Dermis microvascular lymphatic vessel endothelial cell (primary cell): Measurements from ENCODE around the gene VPS4B. TPM values are rescaled to one million over a fixed set of nuclear protein-coding genes. Genes with fewer than 3 reads are reported as not detected.

Experiments
- DNase-seq, 2 donors: peaks; one replicate each; pipeline versions ENCODE4 v3.0.0 to v3.0.0-alpha.2; 2010; ENCODE audit warnings: low read depth in 2 of 2
- total RNA-seq: library from RNA; depleted of rRNA; stranded (reverse); fragments of >200 nt; gene quantifications from 2 replicates; pipeline ENCODE4 v1.2.1, GENCODE V29; 2014

Gene VPS4B
- total RNA-seq, 1 donor from 2014 or later: 42.6 TPM

DNA sequence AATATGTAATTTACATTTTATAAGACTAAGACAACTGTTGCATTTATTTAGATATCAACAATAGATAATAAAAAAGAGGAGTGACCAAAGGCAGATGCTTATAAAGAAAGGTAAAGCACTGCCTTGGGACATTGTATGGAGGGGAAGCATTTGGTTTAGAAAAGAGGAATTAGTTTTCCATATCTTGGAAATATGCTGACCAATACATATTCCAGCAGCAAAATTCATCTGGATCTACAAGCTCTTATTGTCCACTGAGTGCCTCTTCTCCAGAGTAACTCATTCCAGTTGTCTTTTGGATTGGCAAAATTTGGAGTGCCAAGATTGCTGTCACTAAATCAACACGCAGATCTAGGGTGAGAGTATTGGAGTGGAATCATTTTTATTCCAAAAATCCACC, 8.9 kb upstream of the VPS4B start:
- DNase-seq: no peak

DNA sequence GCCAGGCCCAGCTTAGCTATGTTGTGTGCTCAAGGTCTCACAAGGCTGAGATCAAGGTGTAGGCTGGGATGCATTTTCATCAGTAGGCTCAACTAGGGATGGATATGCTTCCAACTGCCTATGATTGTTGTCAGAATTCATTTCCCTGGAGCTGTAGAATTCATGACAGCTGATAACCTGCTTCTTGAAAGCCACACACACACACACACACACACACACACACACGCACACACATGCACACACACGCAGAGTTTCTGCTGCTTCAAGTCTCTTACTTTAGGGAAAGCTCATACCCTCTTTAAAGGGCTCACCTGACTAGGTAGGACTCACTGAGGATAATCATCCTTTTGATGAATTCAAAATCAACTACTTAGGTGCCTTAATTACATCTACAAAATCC, 8.2 kb upstream of the VPS4B start:
- DNase-seq: no peak

DNA sequence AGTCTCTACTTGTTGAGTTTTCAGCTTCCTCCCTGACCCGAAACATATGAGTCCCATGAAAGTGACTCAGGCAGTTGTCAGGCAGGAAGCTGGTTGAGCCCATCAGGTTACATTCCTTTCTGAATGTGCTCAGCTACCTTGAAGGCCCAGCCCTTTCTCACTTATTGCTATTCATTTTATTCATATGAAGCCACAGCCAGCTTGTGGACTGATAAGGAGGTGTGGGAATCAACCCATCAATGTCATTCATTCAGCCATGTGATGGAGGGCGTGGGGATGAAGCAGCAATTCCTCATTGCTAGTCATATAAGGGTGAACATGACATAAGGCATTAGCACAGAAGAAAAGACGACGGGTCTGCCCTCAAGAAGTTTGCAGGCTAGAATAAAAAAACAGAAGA, 5.3 kb upstream of the VPS4B start:
- no peak for DNase-seq

GRCh38 chr18:63422864-63423304, 608 bp upstream of the VPS4B start:
- DNase-seq: no peak

GRCh38 chr18:63421514-63421913, 762 bp downstream of the VPS4B start:
- no peak for DNase-seq

DNA sequence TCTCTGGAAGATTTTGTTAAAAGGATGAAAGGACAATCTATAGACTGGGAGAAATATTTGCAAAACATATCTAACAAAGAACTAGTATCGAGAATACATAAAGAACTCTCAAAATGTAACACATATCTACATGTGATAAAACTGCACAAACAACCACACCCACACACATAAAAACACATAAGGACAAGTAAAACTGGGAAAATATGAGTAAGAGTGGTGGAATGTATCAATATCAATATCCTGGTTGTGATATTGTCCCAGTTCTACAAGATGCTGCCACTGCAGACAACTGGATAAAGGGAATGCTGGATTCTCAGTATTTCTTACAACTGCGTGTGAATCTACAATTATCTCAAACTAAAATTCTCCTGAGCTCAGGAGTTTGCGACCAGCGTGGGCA, 9.3 kb downstream of the VPS4B start:
- DNase-seq: no peak

GRCh38 chr18:63410792-63411191, 11.5 kb downstream of the VPS4B start:
- peak; percentile 15 to 76 for DNase-seq

GRCh38 chr18:63409301-63409700, 13.0 kb downstream of the VPS4B start:
- DNase-seq: no peak

DNA sequence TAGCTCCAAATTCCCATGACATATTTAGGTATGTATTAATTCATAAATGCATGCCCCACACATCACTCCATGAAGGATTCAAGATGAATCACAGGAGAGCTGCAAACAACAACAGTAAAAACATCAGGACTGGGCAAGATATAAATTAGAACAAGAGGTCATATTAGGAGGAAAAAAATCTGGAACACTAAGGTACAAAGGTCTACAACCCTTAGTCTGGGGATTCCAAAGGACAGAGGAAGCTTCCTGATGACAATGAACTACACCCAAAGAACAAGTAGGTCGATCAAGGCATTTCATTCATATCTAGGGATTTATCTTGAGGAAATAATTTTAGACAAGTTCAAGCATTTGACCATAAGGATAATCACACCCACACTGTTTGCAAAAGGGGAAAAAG, 14.5 kb downstream of the VPS4B start:
- no peak for DNase-seq

DNA sequence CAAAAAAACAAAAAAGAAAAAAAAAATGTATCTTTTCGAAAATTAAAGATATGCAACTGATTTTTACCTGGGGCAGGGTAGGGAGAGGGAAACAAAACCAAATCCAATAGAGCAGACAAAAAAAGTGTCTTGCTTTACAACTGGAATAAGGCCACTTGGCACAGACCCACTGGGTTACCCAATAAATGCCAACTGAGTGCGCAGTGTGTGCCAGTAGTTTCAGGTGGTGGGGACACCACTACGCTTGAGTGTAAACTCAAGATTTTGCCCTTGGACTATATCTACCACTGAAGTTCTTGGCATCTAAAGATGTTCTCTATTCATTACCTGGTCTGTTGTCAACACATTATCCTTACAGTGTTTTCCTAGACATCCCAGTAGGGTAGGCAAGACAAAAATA, 16.3 kb downstream of the VPS4B start:
- no peak for DNase-seq

- DNase-seq: no peak
These were observed 19.8 kb downstream of the VPS4B start for GRCh38 chr18:63402246-63403162.

DNA sequence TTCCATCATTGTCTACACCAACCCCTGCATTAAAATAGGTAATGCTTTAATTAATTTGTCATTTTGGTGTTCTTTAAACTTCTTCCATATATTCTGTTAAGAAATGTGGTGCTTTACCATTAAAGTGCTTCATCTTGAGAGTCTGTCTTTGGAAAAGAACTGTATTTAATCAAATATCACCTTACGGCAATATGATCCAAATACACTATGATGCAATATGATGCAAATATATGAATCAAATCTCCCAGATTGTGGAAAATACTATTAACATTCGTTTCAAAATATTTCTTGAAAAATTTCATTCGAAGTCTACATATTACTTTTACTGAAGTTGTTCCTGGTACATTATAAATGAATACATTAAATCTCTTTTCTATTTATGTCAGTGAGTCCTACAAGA, 23.0 kb downstream of the VPS4B start:
- no peak for DNase-seq

DNA sequence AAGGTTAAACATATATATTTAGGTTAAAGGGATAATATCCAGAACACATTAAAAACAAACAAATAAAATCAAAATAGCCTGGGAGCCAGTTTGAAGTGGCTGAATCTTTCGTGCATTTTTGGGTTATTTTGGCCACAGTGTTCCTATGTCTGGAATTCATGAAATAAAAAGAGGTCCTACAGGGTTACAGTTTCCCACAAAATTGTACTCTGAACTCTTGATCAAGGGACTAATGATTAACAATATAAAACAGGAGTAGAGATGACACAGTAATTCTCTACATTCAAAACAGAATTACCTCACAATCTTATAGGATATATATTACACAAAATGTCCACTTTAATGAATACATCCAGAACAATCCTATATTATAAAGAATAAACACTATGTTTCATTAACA, 24.9 kb downstream of the VPS4B start:
- DNase-seq: no peak

- DNase-seq: no peak
These were observed 26.8 kb downstream of the VPS4B start for GRCh38 chr18:63395503-63395902.

DNA sequence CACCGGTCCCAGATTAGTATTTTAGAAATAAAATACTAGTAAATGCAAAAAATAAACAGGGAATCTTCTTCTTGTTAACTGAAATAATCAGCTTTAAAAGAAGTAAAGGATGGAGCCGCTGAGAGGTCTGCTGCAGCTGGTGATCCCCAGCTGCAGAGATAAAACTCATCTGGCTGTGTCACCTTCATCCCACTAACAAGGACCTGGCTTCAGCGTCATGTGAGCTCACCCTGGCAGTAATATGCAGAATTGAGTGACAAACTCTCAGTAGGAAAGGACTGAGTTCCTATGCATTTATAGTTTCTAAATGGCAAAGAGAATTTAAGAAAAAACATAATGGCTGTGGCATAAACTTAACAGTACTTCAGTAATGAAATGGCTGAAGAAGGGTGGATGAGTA, 27.3 kb downstream of the VPS4B start:
- DNase-seq: no peak

DNA sequence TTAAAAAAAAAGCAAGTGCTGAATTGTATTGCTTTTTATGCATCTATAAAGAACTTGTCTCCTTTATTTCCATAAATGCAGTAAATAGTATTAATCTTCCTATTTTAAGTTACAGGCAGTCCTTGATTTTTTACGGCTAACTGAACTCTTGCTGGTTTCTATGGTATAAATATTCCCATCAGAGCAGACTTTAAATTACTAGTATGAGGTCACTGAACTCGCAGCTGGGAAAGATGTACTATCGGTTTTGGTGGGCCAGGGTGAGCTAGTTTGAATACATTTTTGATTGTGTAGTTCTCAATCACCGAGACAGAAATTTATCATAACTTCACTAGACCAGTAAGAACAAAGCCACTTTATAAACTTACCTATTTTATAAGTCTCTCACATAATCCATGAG, 34.4 kb downstream of the VPS4B start:
- no peak for DNase-seq

GRCh38 chr18:63382843-63383242, 39.4 kb downstream of the VPS4B start:
- DNase-seq: no peak

GRCh38 chr18:63379639-63379962, 42.7 kb downstream of the VPS4B start:
- no peak for DNase-seq

GRCh38 chr18:63378919-63379638, 43.2 kb downstream of the VPS4B start:
- no peak for DNase-seq

GRCh38 chr18:63377275-63377980, 44.8 kb downstream of the VPS4B start:
- DNase-seq: no peak

GRCh38 chr18:63376538-63376937, 45.7 kb downstream of the VPS4B start:
- no peak for DNase-seq

DNA sequence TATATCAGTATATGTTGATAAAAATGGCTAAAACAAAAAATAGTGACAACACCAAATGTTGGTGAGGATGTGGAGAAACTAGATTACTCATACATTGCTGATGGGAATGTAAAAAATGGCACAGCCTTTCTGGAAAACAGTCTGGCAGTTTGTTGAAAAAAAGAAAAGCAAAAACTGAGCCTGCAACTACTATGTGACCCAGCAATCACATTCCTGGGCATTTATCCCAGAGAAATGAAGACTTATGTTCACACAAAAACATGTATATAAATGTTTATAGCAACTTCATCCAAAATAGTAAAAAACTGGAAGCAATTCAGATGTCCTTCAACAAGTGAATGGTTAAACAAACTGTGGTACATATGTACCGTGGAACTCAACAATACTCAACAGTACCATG, 47.7 kb downstream of the VPS4B start:
- no peak for DNase-seq
